ENCODE measurements around the gene EDN3. TPM values are rescaled to one million over a fixed set of nuclear protein-coding genes. Genes with fewer than 3 reads are reported as not detected.

EDN3 gene
- total RNA-seq, 4 donors from 2014 or later, result 10.5 to 89.5 (median 53.6) TPM

DNA sequence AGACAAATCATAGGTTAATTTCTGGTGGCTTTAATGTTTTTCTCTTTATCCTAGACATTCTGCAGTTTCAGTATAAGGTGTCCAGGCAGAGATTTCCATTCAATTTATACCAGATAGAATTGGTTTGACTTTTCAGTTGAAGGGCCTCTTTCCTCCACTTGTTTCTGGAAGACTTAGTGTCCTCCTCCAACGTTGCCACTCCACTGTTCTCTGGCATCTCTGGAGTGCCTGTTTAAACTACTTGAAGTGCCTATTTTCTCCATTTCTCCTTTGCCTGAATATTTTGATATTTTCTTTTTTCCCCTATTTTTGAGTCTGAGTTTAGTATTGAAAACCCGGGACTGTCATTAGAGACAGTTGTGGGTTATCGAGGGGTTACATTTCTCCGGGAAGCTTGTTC is 27.7 kb downstream of the EDN3 start:
- TF ChIP-seq, protein P1, sequence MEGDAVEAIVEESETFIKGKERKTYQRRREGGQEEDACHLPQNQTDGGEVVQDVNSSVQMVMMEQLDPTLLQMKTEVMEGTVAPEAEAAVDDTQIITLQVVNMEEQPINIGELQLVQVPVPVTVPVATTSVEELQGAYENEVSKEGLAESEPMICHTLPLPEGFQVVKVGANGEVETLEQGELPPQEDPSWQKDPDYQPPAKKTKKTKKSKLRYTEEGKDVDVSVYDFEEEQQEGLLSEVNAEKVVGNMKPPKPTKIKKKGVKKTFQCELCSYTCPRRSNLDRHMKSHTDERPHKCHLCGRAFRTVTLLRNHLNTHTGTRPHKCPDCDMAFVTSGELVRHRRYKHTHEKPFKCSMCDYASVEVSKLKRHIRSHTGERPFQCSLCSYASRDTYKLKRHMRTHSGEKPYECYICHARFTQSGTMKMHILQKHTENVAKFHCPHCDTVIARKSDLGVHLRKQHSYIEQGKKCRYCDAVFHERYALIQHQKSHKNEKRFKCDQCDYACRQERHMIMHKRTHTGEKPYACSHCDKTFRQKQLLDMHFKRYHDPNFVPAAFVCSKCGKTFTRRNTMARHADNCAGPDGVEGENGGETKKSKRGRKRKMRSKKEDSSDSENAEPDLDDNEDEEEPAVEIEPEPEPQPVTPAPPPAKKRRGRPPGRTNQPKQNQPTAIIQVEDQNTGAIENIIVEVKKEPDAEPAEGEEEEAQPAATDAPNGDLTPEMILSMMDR (IDR thresholded peaks at IDR 0.05), result peak in 1 of 6 experiments; percentile 20
- TF ChIP-seq POLR2A (IDR thresholded peaks at IDR 0.05), result peak in 1 of 2 donors; percentile 16

DNA sequence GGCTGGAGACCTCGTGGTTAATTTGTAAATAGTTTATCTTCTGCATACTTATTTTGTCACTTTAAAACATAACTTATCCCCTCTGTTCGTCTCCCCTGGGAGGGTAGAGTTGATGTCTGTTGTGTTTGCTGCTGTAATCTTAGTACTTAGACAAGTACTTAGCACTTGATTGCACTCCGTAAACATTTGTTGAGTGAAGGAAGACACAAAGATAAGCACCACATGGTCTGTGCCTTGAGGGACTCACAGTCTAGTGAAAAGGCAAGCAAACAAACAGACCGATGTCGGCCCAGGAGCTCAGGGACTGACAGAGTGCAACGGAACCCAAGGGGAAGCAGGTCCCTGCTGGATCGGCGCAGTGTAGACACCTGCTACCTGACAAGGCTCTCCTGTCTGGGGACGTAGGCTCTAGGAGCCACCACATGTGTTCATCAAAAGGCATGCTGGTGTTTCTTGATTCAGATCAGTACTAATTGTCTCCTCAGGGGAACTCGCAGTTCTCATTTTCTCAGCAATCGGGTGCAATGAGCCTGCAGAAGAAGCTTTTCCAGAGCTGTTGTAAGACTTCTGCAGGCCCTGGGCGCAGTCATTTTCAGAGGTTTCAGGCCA is 31.4 kb downstream of the EDN3 start:
- DNase-seq, result peak; percentile 31 to 48
- no peaks in the 10 kb centered on the region for H3K36me3 ChIP-seq
- peak overlapping the region; percentile 30 to 38 (median 30) for H3K27ac ChIP-seq
- H3K9me3 ChIP-seq, result no peaks in the 10 kb centered on the region
- intact Hi-C loops (cut with DNase I), result no loop called here
- no peaks in the 10 kb centered on the region for H3K27me3 ChIP-seq
- H3K4me1 ChIP-seq, result peaks cover 44 to 54% of the 10 kb centered on the region in 2 donors
- 45 to 67% methylated on average over 12 of the region's 12 CpGs for WGBS, 2 donors
- H3K4me3 ChIP-seq (replicated peaks in 1 of 3), result no peak overlapping the region
- TF ChIP-seq, protein P1 (IDR thresholded peaks at IDR 0.05), result no peak
- TF ChIP-seq POLR2A (IDR thresholded peaks at IDR 0.05), result peak in 1 of 2 donors; percentile 22

More for the DNA sequence above, 27.7 kb downstream of the EDN3 start:
- 19 to 37% methylated on average over 4 of the region's 4 CpGs for WGBS, 2 donors
- Histone ChIP-seq H3K36me3 (no peaks in the 10 kb centered on the region), H3K9me3 (no peaks in the 10 kb centered on the region), H3K27ac (peak overlapping the region; percentile 66 to 87 (median 84)), H3K4me1 (peaks cover 65 to 71% of the 10 kb centered on the region in 2 donors), H3K27me3 (no peaks in the 10 kb centered on the region), H3K4me3 (replicated peaks in 1 of 3) (no peak overlapping the region)
- DNase-seq, result peak; percentile 71 to 72
- intact Hi-C loops (cut with DNase I), result no loop called here

DNA sequence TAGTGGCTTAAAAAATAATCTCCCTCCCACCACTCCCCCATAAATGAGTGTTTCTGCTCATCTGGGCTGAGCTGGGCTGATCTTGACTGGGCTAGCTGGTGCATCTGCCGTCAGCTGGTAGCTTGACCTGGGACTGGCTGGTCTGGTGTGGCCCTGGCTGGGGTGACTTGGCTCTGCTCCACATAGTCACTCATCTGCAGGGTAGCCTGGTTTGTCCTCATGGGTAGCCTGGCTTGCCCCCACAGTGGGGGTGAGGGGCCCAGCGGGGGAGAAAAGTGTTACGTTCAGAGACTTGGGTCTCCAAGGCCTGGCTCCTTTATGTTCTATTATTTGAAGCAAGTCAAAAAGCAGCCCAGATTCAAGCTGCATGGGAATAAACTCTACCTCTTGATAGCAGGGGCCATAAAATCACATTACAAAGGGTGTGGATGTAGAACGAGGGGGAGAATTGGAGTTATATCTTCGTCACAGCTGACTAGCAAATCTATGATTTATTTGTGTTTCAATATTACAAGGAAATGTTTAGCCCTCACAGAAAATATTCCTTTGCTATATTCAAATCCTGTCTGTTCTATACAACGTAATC is 32.9 kb downstream of the EDN3 start:
- H3K9me3 ChIP-seq, result no peaks in the 10 kb centered on the region
- 89 to 95% methylated on average over 6 of the region's 6 CpGs for WGBS, 2 donors
- H3K27ac ChIP-seq, result no peak overlapping the region
- TF ChIP-seq, protein P1 (IDR thresholded peaks at IDR 0.05), result no peak
- TF ChIP-seq POLR2A (IDR thresholded peaks at IDR 0.05), result no peak
- peaks cover 31 to 42% of the 10 kb centered on the region in 2 donors for H3K4me1 ChIP-seq
- DNase-seq, result no peak
- intact Hi-C loops (cut with DNase I), result no loop called here
- H3K4me3 ChIP-seq (replicated peaks in 1 of 3), result no peak overlapping the region
- no peaks in the 10 kb centered on the region for H3K36me3 ChIP-seq
- H3K27me3 ChIP-seq, result no peaks in the 10 kb centered on the region

DNA sequence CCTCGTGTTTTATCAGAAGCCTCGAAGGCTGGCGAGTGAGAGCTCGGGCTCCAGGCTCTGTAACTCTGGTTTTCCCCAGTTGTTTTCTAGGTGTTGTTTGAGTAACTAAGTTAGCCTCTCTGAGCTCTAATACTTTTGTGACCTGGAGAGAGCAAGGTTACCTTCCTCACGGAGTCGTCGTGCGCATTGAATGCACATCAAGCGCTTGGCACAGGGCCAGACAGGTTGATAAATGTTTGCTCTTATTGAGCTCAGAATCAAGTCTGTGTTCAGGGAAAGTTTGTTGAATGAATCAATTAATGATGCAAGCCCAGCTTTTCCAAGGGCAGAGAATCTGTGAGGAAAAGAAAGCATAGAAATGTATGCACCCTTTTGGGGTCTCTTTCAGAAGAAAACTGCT is 33.5 kb downstream of the EDN3 start:
- TF ChIP-seq, protein P1 (IDR thresholded peaks at IDR 0.05), result no peak
- Histone ChIP-seq H3K4me1 (peaks cover 25 to 36% of the 10 kb centered on the region in 2 donors), H3K36me3 (no peaks in the 10 kb centered on the region), H3K27ac (no peak overlapping the region), H3K9me3 (no peaks in the 10 kb centered on the region), H3K27me3 (no peaks in the 10 kb centered on the region), H3K4me3 (replicated peaks in 1 of 3) (no peak overlapping the region)
- no peak for DNase-seq
- 83 to 84% methylated on average over 9 of the region's 9 CpGs for WGBS, 2 donors
- intact Hi-C loops (cut with DNase I), result no loop called here

DNA sequence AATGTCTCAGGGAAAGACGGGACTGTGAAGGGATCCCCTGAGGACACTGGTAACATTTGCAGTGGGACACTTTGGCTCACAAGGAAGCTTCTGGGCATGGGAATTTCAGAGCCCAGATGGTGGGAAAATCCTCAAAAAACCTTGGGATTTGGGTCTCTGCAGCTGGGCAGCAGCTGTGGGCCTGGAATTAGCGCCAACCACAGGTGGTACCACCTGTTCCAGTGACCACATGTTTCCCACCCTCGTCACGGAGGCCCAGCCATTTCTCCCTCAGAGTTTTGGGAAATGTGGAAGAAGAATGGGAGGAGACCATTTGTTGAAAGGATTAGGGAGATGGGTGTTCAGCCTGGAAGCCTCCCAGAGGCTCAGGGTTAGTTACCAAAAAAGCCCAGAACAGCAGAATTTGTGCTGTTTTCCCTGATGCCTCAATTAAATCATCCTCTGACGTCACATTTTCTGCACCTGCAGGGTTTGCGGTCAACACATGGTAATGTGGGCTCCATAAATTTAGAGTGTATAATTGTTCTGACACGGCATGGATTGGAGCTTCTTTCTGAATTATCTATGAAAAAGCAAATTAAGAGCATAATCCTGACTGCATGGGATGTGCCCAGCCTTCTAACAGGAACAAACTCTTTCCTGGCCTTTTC is 34.4 kb downstream of the EDN3 start:
- WGBS, 2 donors, result 91 to 93% methylated on average over 7 of the region's 7 CpGs
- TF ChIP-seq POLR2A (IDR thresholded peaks at IDR 0.05), result no peak
- TF ChIP-seq, protein P1 (IDR thresholded peaks at IDR 0.05), result no peak
- intact Hi-C loops (cut with DNase I), result no loop called here
- no peak for DNase-seq
- no peak overlapping the region for H3K27ac ChIP-seq
- no peaks in the 10 kb centered on the region for H3K9me3 ChIP-seq
- no peak overlapping the region for H3K4me3 ChIP-seq (replicated peaks in 1 of 3)
- no peaks in the 10 kb centered on the region for H3K36me3 ChIP-seq
- H3K4me1 ChIP-seq, result peaks cover 18 to 28% of the 10 kb centered on the region in 2 donors
- no peaks in the 10 kb centered on the region for H3K27me3 ChIP-seq

Data from thyroid gland (tissue), 4 donors.